ENCODE data around the gene LDLRAP1.

- TF ChIP-seq, protein P1, sequence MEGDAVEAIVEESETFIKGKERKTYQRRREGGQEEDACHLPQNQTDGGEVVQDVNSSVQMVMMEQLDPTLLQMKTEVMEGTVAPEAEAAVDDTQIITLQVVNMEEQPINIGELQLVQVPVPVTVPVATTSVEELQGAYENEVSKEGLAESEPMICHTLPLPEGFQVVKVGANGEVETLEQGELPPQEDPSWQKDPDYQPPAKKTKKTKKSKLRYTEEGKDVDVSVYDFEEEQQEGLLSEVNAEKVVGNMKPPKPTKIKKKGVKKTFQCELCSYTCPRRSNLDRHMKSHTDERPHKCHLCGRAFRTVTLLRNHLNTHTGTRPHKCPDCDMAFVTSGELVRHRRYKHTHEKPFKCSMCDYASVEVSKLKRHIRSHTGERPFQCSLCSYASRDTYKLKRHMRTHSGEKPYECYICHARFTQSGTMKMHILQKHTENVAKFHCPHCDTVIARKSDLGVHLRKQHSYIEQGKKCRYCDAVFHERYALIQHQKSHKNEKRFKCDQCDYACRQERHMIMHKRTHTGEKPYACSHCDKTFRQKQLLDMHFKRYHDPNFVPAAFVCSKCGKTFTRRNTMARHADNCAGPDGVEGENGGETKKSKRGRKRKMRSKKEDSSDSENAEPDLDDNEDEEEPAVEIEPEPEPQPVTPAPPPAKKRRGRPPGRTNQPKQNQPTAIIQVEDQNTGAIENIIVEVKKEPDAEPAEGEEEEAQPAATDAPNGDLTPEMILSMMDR (IDR thresholded peaks at IDR 0.05), result no peak
- TF ChIP-seq EZH2 (IDR thresholded peaks at IDR 0.05; ENCODE audit: borderline replicate concordance, insufficient read depth, low read depth, low read length, poor library complexity, severe bottlenecking), result no peak
Observed at GRCh38 chr1:25555753-25556092, 12.3 kb downstream of the LDLRAP1 start.

Measured in B cell (primary cell).